Esophagus squamous epithelium (tissue), 4 donors: Measurements from ENCODE around the gene GSE1.

ENCODE experiments used
- POLR2A ChIP-seq, 4 donors: fragments of 450-650 bp; IDR thresholded peaks; one replicate each; pipeline ENCODE4 v1.6.1; 2017; ENCODE audit warnings: antibody characterized with exemption in 4 of 4, mild to moderate bottlenecking in 4 of 4, moderate library complexity in 3 of 4
- TF ChIP-seq, protein P1 (sequence below), 6 experiments: fragments of 450-650 bp in 4 of 6; fragments of 200-600 bp in 2 of 6; sonication (generic) in 2 of 6; IDR thresholded peaks; one replicate each; pipeline ENCODE4 v1.5.1; 2016 to 2019; ENCODE audit warnings: antibody characterized with exemption in 6 of 6, mild to moderate bottlenecking in 4 of 6, moderate library complexity in 4 of 6

DNA sequence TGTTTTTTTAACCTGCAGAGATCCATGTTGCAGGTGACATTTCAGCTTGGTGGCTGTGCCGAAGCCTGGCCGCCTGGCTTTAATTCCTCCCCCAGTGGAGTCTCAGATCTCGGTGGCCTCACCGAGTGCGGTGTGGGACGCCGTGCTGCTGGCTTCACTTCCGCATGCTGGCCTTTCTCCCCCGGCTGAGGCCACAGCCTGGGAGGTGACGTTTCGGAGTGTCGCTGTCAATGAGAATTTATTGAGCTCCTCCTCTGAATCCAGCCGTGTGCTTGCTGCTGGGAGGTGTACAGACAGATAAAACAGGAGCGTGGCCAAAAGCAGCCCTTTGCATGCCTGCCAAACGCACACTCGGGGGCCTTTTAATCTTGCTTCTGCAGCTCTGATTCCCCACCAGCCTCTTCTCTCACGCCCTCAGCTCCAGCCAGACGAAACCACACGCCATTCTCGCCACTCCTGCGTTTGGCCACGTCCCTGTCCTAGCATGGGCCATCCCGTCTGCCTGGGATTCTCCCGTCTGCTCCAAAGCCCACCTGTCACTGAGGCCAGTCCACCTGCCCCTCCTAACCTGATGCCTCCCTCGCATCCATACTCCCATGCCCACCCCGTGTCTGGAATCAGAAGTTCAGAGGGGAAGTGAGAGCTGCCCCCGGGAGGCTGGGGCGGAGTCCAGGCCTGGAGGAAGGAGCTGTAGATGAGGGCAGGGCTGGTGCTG lies 3.6 kb downstream of the GSE1 start:
- TF ChIP-seq, protein P1, sequence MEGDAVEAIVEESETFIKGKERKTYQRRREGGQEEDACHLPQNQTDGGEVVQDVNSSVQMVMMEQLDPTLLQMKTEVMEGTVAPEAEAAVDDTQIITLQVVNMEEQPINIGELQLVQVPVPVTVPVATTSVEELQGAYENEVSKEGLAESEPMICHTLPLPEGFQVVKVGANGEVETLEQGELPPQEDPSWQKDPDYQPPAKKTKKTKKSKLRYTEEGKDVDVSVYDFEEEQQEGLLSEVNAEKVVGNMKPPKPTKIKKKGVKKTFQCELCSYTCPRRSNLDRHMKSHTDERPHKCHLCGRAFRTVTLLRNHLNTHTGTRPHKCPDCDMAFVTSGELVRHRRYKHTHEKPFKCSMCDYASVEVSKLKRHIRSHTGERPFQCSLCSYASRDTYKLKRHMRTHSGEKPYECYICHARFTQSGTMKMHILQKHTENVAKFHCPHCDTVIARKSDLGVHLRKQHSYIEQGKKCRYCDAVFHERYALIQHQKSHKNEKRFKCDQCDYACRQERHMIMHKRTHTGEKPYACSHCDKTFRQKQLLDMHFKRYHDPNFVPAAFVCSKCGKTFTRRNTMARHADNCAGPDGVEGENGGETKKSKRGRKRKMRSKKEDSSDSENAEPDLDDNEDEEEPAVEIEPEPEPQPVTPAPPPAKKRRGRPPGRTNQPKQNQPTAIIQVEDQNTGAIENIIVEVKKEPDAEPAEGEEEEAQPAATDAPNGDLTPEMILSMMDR (IDR thresholded peaks at IDR 0.05): no peak
- TF ChIP-seq POLR2A (IDR thresholded peaks at IDR 0.05): no peak
